Measurements from ENCODE around the gene SYTL3.
"Not testable (repeated sequence)": the region's sequence is repeated elsewhere in the genome, so short reads cannot be mapped to it uniquely, and the experiment has no call there.

SYTL3 gene

GRCh38 chr6:158667360-158667981, 17.6 kb downstream of the SYTL3 start:
- no peak for DNase-seq

DNA sequence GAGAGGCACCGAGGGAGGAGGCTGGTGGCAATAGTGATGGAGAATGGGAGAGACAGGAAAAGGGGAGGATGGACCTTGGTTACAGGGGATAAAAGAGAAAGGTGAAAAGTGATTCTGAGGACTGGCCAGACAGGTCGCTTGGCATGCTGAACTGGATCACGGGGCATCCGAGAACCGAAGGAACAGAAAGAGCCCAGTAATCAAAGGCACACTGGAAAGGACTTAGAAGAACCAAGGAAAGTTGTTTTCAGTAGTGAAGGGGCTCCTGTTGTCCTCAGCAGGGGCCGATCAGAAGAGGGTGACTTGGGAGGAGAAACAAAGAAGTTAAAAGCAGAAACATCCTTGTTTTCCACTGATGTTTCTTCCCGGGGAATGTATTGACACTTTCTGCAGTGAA, 18.9 kb downstream of the SYTL3 start:
- DNase-seq: no peak

DNA sequence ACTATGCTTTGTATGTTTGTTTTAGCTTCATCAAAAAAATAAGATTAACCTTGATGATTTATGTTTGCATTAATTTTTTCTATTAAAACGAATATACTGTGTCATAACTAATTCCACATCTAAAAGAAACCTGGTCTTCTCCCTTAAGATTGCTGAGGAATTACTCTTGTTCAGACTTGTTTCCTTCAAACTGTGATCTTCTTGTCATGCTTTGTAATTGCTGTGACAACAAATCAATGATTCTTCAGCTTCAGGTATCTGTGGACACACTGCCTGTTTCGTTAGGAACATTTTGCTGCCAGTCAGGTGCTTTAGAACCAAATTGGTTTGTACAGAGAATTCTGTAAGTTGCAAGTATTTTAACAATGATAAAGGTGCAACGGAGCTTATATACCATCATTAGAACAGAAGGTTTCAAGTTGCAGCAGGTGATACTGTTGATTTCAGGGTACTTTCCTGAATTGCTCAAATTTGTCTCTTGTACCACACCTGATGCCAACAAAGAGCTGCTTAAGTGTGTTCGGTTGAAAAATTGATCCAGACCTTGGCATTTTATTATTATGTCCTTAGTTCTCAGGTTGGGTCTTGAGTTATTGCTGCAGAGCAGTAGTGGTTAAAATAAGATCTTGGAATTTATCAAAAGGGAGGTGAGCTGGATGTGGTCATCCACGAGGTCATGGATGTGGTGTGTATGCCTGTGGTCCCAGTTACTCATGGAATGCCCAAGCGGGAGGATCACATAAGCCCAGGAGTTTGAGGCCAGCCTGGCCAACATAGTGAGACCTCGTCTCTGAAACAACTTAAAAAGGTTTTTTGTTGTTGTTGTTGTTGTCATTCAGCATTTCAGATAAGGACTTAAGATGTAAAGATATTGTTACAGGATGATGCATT, 19.5 kb downstream of the SYTL3 start:
- peak; percentile 52 for DNase-seq

- DNase-seq: peak; percentile 49
Observed at GRCh38 chr6:158672119-158672518, 22.3 kb downstream of the SYTL3 start.

DNA sequence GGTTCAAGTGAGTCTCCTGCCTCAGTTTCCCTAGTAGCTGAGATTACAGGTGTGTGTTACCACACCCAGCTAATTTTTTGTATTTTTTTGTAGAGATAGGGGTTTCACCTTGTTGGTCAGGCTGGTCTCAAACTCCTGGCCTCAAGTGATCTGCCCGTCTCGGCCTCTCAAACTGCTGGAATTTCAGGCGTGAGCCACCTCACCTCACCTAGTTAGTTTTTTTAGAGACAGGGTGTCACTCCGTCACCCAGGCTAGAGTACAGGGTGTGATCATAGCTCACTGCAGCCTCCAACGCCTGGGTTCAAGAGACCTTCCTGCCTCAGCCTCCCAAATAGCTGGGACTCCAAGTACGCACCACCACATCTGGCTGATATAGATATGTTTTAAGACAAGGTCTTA, 22.9 kb downstream of the SYTL3 start:
- DNase-seq: no peak

DNA sequence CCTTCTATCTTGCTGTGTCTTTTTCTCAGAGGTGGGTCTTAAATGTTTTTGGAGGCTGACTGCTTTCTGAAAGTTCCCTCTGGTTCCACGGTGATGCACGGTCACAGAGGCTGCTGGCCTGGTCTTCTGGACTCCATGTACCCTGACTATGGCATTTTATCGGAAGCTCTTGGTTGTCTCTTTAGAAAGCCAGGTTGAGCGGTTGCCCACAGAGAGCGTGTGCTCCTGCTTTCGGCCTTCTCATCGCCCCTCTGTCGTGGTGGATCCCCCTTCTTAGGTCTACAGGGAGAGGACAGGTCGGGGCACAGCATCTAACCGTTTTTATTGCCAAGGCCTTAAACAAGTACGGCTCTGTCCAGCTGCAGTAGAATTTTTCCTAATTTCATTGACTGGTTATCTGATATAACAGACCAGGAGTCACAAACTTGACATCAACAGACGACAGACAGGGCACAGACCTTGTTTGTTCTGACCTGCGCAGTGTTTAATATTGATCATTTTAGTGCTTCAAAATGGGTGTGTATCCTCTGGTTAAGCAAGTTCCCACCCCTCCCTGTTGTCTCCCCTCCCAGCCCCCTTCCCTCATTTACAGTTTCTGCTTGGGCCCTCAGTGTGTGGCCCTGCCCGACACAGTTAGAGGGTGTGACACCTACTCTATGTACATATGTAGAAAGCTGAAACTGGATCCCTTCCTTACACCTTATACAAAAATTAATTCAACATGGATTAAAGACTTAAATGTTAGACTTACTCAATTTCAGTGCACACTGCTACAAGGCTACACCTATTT, 24.7 kb downstream of the SYTL3 start:
- no peak for DNase-seq

- DNase-seq: not testable (repeated sequence)
Observed at GRCh38 chr6:158677094-158677493, 27.2 kb downstream of the SYTL3 start.

GRCh38 chr6:158677906-158678578, 28.2 kb downstream of the SYTL3 start:
- no peak for DNase-seq

GRCh38 chr6:158680015-158680414, 30.2 kb downstream of the SYTL3 start:
- DNase-seq: no peak

DNA sequence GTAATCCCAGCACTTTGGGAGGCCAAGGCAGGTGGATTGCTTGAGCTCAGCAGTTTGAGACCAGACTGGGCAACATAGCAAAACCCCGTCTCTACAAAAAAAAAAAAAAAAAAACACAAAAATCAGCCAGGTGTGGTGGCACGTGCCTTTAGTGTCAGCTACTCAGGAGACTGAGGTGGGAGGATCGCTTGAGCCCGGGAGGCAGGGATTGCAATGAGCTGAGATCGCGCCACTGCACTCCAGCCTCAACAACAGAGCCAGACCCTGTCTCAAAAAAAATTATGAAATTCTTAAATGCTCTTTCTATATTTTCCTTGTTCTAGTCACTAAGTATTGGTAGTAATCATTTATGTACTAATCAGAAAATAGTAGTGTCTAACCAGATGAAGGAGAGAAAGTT, 30.6 kb downstream of the SYTL3 start:
- no peak for DNase-seq

DNA sequence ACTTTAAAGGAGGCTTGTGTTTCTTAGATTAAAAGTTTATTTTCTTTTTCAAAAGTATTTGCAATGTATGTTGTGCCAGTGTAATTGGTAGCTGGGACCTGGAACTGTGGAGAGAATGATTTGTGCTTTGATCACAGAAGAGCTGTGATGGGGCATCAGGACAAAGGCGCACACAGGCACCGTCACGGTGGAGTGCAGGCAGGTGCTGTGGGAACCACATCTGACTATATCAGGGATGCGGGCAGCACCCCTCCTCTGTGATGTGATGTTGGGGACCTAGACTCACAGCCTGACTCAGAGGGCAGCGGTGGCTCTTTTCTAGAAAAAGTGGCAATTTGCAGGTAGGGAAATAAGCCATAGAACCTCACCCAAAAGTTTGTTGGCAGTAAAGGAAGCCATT, 34.5 kb downstream of the SYTL3 start:
- DNase-seq: no peak

- DNase-seq: no peak
Observed at GRCh38 chr6:158684745-158685324, 35.0 kb downstream of the SYTL3 start.

DNA sequence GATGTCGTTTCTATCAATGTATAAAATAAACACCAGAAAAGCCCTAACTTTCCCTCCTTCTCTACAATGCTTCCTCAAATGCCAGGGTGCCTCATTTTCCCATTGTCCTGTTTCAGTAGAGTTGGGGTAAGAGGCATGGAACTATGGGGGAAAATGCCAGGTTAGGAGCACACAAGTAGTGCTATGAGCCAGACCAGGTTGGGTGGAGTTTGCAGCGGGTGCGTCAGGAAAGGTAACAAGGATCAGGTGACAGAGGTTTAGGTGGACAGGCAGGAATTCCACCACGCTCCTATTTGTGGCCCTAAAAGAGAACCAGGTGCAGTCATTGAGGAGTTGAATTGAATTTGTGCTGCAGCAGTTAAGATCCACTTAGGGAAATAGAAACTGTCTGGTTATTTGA, 36.5 kb downstream of the SYTL3 start:
- DNase-seq: no peak

- DNase-seq: no peak
Observed at GRCh38 chr6:158686791-158687381, 37.0 kb downstream of the SYTL3 start.

- no peak for DNase-seq
Observed at GRCh38 chr6:158687506-158687905, 37.7 kb downstream of the SYTL3 start.

DNA sequence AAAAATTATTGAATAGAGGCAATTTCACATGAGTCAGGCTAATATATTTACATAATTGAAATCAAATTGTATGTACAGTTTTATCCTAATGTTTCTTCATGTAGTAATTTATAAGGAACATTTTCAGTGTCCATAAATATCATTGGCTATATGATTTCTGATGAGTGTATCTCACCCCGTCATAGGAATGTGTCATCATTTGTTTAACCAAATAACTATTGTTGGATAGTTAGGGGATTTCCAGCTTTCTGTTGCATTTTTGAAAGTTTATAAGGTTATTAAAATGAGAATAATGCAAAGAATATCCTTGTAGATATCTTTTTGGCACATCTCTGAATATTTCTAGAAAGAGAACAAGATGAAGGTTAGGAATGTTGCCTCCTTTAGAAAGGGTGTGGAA, 39.0 kb downstream of the SYTL3 start:
- no peak for DNase-seq

DNA sequence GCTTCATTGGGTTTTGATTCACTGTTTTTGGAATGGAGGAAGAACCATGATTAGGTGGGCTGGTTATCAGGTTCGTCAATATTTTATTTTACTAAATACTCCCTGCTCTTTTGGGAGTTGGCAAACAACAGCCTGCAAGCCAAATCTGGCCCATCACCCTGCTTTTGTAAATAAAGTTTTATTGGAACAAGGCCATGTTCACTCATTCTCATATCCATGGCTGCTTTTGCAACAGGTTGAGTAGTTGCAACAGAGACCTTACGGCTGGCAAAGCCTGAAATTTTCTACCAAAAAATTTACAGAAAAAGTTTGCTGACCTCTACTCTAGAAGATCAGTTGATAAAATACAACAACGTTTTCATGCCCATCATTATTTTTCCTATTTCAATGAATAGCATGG, 45.1 kb downstream of the SYTL3 start:
- no peak for DNase-seq

DNA sequence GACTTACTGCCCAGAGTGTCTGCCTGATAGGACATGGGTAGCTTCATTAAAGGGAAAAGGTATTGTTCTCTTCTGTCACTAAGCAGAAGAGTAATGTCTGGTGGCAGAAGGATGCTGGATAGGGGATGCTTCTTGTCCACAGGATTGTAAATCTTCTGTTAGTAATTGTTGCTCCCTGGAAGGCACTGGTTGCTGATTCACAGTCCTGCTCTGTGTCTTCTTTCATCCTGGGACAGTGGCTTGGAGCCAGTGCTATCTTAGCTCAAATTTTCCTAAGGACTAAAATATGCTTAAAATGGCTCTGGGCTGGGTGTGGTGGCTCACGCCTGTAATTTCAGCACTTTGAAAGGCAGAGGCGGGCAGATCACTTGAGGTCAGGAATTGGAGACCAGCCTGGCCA, 48.0 kb downstream of the SYTL3 start:
- no peak for DNase-seq

DNA sequence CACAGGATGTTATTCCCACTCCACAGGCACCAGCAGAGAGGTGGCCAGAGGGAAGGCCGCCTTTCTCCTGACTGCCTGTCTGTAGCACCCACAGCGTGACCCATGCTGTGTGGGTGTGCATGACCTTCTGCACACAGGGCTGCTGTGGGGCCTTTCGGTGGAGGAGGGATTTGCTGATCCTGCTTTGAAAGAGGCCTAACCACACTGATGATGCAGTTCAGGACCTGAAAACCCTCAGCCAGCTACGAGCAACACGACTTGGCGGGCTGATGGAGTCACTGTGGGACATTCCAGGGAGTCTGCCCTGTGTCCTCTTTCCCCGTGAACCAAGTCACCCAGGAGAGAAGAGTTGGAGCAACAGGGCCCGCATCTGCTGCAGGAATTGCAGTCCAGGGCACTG, 49.1 kb downstream of the SYTL3 start:
- no peak for DNase-seq

- not testable (repeated sequence) for DNase-seq
Observed at GRCh38 chr6:158701268-158701667, 51.4 kb downstream of the SYTL3 start.

- DNase-seq: no peak
Observed at GRCh38 chr6:158703111-158703836, 53.4 kb downstream of the SYTL3 start.
